GM12872 (cell line): ENCODE data around the gene REEP2.

Experiments
- TF ChIP-seq, protein P1 (sequence below): IDR thresholded peaks from 3 replicates; pipeline ENCODE4 v1.5.1; 2011; ENCODE audit warnings: low read depth, mild to moderate bottlenecking, low read length, moderate library complexity; ENCODE audit not compliant: insufficient read depth

Gene REEP2

DNA sequence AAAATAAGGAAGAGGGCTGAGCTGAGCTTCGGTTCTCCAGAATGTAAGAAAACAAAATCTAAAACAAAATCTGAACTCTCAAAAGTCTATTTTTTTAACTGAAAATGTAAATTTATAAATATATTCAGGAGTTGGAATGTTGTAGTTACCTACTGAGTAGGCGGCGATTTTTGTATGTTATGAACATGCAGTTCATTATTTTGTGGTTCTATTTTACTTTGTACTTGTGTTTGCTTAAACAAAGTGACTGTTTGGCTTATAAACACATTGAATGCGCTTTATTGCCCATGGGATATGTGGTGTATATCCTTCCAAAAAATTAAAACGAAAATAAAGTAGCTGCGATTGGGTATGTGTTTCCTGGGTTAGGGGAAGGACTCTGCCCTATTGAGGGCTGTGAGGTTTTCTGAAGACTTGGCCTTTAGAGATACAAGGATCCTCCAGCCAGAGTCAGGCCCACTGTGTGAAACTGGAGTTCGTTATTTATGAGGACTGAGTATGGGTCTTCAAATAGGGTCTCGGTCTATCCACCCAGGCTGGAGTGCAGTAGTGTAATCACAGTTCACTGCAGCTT lies 30.2 kb downstream of the REEP2 start:
- TF ChIP-seq, protein P1, sequence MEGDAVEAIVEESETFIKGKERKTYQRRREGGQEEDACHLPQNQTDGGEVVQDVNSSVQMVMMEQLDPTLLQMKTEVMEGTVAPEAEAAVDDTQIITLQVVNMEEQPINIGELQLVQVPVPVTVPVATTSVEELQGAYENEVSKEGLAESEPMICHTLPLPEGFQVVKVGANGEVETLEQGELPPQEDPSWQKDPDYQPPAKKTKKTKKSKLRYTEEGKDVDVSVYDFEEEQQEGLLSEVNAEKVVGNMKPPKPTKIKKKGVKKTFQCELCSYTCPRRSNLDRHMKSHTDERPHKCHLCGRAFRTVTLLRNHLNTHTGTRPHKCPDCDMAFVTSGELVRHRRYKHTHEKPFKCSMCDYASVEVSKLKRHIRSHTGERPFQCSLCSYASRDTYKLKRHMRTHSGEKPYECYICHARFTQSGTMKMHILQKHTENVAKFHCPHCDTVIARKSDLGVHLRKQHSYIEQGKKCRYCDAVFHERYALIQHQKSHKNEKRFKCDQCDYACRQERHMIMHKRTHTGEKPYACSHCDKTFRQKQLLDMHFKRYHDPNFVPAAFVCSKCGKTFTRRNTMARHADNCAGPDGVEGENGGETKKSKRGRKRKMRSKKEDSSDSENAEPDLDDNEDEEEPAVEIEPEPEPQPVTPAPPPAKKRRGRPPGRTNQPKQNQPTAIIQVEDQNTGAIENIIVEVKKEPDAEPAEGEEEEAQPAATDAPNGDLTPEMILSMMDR, result no peak

DNA sequence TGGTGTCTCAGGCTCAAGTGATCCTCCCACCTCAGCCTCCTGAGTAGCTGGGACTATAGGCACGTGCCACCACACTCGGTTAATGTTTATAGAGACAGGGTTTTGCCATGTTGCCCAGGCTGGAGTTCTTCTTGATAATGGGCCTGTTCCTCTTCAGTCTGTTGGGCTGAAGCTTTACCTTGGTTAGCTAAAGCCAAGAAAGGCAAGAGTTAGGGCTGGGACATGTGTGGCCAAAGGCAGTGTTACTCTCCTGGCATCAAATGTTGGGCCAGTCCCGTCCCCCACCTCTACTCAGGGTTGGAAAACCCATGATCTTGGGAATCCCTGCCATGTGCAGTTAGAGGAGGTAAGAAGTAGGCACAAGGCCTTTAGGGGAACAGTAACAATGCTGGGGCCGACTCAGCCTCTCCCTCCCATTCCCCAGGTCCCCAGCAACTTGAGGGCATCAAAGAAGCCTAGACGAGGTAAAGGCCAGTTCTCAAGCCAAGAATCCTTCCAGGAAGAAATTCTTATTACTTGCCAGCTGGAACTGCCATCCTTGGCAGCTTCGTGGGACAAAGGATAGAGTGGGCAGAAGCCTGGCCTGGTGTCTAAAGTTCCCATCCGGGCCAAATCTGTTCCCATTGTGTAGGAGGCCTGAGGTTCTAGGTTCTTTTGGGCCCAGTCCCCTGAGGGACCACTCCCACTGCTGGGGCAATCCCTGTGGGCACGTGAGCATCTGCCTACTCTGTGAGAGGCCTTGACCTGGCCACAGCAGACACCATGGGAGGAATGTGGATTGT lies 30.9 kb downstream of the REEP2 start:
- TF ChIP-seq, protein P1, result no peak

DNA sequence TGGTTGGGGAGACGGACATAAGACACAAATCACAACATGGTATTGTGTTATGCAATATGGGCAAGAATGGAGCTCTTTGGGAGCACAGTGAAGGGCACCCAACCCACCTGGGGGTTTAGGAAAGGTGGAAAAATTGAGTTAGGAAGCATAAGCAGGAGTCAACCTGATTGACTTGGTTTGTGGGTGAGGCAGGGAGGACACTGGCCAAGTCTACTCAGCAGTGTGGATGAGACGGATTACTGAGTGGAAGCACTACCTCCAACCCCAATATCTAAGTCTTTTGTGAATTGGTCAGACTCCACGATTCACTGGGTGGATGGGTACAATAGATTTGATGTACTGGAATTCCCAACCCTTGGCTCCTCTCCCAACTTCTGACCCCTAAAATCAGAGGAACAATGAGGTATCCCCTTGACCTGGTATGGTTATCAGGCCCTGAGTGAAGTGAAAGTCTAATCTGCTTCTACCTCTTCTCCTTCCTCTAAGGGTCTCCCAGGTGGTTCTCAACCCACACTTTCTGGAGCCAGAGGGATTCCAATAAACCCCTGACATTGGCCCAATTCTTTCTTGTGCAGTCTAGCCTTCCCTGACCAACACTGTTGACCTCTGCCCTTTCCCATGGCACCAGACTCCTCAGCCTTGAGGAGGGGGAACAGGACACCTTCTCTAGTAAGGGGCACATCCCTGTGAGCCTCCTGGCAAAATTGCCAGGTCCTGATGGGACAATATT lies 31.6 kb downstream of the REEP2 start:
- TF ChIP-seq, protein P1, result no peak

DNA sequence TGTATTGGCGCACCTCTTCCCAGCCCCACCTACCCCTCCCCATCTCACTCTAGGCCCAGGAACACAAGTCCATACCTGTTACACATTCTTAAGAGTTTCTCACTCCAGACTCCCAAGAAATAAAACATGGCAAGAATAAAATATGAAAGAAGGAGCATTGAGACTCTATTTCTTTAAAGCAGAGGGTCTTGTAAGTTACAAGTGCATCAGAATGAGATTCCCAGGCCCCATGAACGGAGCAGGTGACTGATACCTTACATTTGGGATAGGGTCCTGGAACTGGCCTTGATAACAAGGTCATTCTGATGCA lies 32.1 kb downstream of the REEP2 start:
- TF ChIP-seq, protein P1, result no peak

DNA sequence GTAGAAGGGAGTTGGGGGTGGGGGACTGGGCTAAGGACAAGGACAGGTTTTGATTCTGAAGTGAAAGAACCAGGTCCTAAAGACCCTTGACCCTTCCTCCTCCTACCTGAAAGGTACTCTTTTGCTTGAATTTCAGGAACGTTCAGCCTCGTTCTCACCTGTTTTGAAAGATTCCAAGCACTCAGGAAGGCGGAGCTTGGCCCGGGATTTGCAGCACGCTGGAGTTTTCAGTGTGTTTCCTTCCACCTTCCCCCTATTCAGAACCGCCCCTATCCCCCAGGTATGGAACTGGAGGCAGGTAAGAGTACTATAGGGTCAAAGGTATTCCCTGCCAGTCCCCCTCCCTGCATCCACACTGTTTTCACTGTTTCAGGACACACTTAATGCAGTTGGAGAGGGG lies 33.5 kb downstream of the REEP2 start:
- TF ChIP-seq, protein P1, result no peak

DNA sequence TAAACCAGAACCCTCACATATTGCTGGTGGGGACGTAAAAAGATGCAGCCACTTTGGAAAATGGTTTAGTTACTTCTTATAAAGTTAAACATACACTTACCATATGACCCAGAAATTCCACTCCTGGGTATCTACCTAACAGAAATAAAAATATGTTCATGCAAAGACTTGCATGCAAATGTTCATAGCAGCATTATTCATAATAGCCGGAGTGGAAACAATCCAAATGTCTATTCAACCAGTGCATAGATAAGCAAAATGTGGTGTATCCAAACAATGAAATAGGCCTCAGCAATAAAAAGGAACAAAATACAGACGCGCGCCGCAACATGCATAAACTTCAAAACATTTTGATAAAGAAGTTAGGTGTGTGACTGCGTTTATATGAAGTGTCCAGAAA lies 38.1 kb downstream of the REEP2 start:
- TF ChIP-seq, protein P1, result no peak

DNA sequence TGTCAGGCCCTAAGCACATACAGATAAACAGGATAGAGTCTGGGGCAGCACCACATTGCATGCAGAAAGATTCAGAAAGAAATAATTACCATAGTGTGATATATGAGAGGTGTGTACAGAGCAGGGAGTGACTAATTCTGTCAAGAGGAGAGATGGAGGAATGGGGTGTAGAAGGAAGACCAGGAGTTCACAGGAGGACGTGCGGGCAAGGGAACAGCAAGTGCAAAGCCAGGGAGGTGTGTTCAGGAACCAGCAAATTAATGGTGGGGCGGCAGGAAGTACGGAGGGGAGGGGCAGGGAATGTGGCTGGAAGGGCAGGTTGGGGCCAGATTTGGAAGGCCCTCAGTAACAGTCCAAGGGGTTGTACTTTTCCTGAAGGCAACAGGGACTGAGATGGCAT lies 43.8 kb downstream of the REEP2 start:
- TF ChIP-seq, protein P1, result no peak
